Peyer's patch (tissue), 4 donors: ENCODE results near the gene ITGA2B.

Experiments used
- POLR2A ChIP-seq, 2 donors: fragments of 450-650 bp; IDR thresholded peaks; one replicate each; pipeline ENCODE4 v1.5.1; 2017; ENCODE audit warnings: antibody characterized with exemption in 2 of 2, mild to moderate bottlenecking in 2 of 2, moderate library complexity in 2 of 2
- TF ChIP-seq, protein P1 (sequence below), 6 experiments: fragments of 450-650 bp in 4 of 6; fragments of 200-600 bp in 2 of 6; sonication (generic) in 1 of 6; IDR thresholded peaks; one replicate each; pipeline ENCODE4 v1.5.1; 2017 to 2019; ENCODE audit warnings: antibody characterized with exemption in 6 of 6, mild to moderate bottlenecking in 3 of 6, moderate library complexity in 1 of 6

DNA sequence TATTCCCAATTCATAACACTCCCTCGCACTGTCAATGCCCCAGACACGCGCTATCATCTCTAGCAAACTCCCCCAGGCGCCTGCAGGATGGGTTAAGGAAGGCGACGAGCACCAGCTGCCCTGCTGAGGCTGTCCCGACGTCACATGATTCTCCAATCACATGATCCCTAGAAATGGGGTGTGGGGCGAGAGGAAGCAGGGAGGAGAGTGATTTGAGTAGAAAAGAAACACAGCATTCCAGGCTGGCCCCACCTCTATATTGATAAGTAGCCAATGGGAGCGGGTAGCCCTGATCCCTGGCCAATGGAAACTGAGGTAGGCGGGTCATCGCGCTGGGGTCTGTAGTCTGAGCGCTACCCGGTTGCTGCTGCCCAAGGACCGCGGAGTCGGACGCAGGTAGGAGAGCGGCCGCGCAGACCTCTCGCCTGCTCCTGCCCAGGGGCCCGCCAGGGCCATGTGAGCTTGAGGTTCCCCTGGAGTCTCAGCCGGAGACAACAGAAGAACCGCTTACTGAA, 44.5 kb downstream of the ITGA2B start, which contains the start of gene GRN:
- TF ChIP-seq, protein P1, sequence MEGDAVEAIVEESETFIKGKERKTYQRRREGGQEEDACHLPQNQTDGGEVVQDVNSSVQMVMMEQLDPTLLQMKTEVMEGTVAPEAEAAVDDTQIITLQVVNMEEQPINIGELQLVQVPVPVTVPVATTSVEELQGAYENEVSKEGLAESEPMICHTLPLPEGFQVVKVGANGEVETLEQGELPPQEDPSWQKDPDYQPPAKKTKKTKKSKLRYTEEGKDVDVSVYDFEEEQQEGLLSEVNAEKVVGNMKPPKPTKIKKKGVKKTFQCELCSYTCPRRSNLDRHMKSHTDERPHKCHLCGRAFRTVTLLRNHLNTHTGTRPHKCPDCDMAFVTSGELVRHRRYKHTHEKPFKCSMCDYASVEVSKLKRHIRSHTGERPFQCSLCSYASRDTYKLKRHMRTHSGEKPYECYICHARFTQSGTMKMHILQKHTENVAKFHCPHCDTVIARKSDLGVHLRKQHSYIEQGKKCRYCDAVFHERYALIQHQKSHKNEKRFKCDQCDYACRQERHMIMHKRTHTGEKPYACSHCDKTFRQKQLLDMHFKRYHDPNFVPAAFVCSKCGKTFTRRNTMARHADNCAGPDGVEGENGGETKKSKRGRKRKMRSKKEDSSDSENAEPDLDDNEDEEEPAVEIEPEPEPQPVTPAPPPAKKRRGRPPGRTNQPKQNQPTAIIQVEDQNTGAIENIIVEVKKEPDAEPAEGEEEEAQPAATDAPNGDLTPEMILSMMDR (IDR thresholded peaks at IDR 0.05): peak in 1 of 6 experiments; percentile 2
- TF ChIP-seq POLR2A (IDR thresholded peaks at IDR 0.05): peak; percentile 77 to 85
